ENCODE measurements around the gene MIX23.

- TF ChIP-seq CTCF (IDR thresholded peaks at IDR 0.05), result no peak
- TF ChIP-seq POLR2A (IDR thresholded peaks at IDR 0.05), result no peak
Measured at GRCh38 chr3:122405015-122405414, 22.0 kb upstream of the MIX23 start.
